NCI-H1092 (cell line): ENCODE data around the gene KIF1A.

Source experiments
- DNase-seq: peaks from one replicate; lab custom pipeline; 2025; lab: John Stamatoyannopoulos, UW

The KIF1A gene

DNA sequence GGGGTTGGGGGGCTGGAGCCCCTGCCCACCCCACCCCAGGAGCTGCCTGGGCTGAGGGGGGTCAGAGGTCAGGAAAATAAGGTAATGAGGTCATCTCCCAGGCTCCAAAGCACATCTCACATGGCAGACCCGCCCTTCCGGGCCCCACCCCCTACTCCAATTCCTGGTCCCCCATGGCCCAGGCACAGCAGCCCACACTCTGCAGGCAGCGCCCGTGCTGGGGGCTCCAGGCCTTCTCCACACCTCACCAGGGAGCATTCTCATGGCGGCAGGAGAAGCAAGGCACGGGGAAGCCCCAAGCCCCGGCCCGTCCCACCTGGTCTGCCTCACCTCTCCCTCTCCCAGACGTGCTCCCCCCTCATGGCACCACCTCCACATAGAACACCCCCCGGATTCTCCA lies 84.5 kb downstream of the KIF1A start:
- no peak for DNase-seq

- DNase-seq, result no peak
These were observed 85.3 kb downstream of the KIF1A start for GRCh38 chr2:240734756-240735155.

DNA sequence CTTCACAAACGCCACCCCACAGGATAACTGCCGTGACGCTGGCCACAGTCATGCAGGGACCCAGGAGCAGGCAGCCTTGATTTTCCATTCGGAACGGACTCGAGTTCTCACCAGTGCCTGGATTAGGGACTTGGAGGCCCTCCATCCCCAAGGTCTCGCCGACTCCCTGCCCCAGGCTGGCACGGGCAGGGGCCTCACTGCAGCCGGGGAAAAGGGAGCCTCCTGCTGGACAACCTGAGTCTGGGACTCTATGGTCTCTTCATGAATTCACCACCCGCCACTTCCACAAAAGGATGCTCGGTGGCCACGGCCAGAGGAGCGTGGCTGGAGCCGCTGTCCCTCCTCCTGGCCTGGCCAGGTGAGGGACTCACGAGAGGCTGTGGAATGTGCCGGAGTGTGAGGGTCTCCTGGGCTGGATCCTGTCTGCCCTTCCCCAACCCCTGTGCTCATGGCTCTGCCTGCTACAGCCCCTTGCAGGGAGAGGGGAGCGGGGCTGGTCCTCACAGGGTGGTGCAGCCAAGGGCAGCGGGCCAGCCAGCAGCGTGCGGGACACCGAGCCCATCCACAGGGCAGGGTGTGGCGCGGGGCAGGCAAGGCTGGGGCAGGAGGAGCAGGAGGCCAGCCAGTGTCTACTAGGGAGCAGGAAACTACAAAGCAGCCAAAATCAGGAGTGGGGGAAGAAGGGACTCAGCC lies 86.1 kb downstream of the KIF1A start:
- no peak for DNase-seq

GRCh38 chr2:240732911-240733622 lies 87.0 kb downstream of the KIF1A start:
- no peak for DNase-seq

GRCh38 chr2:240732184-240732583 lies 87.8 kb downstream of the KIF1A start:
- DNase-seq, result no peak

- no peak for DNase-seq
These were observed 88.9 kb downstream of the KIF1A start for GRCh38 chr2:240731178-240731545.

- no peak for DNase-seq
These were observed 89.4 kb downstream of the KIF1A start for GRCh38 chr2:240730501-240731177.

- no peak for DNase-seq
These were observed 91.2 kb downstream of the KIF1A start for GRCh38 chr2:240728827-240729226.

DNA sequence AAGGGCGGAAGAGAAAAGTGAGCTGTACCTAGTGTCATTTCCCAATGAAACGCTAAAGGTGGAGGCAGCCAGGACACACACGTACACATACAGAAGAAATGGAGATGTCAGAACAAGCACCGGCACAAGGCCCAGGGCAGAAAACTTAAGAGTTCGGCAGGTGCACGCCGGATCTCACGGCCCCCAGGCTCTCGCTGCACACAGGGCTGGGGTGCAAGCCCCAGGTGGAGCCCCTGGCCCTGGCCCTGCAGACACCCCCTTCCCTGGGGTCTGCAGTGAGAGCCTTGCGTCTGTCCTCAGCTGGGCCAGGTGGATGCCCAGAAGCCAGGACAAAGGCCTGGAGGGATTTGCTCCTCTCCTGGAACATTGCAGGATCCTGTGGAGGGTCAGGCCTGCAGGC lies 91.7 kb downstream of the KIF1A start:
- no peak for DNase-seq

DNA sequence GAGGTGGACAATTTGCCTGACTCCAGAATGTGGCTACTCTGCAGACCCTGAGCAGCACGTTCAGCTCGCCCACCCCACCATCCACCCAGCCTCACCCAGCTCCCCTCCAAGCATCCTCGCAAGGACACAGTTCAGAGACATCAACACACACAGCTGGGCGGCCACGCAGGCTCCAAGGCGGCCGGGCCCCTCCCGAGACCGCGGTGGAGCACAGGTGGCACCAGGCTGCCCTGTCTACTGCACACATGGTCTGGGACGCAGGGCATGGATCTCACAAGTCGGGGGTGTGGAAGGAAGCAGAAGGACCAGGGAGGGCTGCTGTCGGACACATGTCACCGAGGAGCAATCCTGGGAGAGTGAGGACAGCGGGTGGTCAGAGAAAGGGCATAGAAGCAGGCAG lies 92.1 kb downstream of the KIF1A start:
- no peak for DNase-seq

- no peak for DNase-seq
These were observed 92.6 kb downstream of the KIF1A start for GRCh38 chr2:240727439-240727838.

DNA sequence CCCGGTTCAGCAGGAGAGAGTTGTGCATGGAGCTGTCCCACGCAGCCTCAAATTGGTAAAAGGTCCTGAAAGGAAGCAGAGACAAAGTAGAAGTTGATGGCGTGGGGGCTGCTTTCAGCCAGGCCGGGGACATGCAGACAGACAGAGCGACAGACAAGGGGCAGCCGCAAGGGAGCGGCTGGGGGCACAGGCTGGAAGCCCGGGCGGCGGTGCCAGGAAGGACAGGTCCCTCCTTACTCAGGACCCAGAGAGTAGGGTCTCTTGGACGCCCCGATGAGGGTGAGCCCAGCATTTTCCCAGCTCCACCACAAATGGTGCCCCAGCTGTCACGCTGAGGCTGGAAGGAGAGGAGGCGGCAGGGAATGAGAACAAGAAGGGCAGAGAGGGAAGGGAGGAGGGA lies 93.1 kb downstream of the KIF1A start:
- DNase-seq, result no peak

- peak; percentile 27 for DNase-seq
These were observed 94.3 kb downstream of the KIF1A start for GRCh38 chr2:240725671-240726070.

- no peak for DNase-seq
These were observed 94.8 kb downstream of the KIF1A start for GRCh38 chr2:240725266-240725665.

- DNase-seq, result no peak
These were observed 95.6 kb downstream of the KIF1A start for GRCh38 chr2:240724431-240724830.

- DNase-seq, result no peak
These were observed 96.2 kb downstream of the KIF1A start for GRCh38 chr2:240723851-240724250.

DNA sequence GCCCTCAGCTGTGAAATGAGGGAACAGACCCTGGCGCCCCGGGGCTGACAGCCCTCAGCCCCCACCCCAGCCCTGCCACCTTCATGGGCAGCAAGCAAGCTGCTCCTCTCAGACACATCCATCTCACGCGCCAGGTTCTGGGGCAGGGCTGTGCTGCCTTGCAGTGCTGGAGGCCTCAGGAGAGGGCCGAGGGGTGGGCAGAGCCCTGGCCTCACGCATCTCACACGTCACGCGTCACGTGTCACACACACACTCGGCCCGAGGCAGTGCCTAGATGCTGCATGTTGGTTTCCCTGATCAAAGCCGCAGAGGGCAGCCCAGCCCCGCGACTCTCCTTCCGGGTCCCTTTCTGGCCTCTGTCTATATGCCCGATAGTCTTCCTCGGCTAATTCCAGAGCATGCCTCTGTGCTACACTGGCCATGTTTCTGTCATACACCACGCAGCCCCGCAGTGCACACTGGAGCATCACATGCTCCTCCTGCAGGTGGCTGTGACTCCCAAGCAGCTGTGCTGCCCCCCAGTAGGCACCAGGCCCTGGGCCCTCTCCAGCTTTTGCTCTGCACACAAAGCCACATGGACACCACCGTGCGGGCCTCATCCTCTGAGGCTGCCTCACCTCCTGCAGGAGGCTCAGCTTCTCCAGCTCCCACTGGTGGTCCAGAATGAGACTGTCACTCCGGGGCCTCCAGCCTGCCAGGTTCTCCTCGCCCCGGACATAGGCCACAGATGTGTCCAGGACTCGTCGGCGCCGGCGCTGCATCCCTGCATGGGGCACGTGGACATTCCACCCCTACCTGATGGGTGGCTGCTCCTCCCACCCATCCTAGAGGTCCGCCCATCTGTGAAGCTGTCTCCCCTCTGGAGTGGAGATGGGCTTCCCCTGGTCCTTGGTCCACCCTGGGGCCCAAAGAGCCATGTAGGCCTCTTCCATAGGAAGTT lies 97.0 kb downstream of the KIF1A start:
- no peak for DNase-seq

DNA sequence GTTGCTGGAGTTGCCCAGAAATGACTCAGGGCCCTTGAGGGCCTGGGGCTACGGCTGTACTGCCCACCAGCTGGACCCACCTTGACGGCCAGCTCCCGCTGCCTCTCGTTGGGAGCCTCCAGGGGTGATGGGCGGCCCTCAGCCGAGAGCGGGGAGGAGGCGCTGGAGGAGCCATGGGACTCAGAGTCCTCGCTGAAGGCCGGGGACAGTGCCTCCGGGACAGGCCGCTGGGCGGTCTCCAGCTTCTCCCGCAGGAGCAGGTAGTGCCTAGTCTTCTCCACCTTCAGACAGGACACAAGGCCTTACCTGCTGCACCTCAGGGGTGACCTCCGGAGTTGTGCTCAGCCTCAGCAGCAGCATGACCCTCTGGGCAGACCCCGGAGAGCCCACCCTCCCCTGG lies 97.6 kb downstream of the KIF1A start:
- no peak for DNase-seq

GRCh38 chr2:240721596-240722180 lies 98.3 kb downstream of the KIF1A start:
- no peak for DNase-seq

GRCh38 chr2:240720686-240721595 lies 99.1 kb downstream of the KIF1A start:
- DNase-seq, result no peak
